ENCODE data around the gene PSEN2. TPM values are rescaled to one million over a fixed set of nuclear protein-coding genes. Genes with fewer than 3 reads are reported as not detected.

Gene PSEN2
- total and polyA plus RNA-seq, 9 of the 15 experiments (the other 6 are each of a cell fraction or from before 2014, with no cell fraction given): 2.3 to 21.5 (median 13.7) TPM

GRCh38 chr1:226868726-226869125, 1.7 kb upstream of the PSEN2 start:
- BruUV-seq (replicated peaks): no TSS peak

More at GRCh38 chr1:226868726-226869125, 1.7 kb upstream of the PSEN2 start:
- Histone ChIP-seq H3K27me3 (ENCODE audit: control insufficient read depth in 2 of 2, insufficient read depth in 2 of 2, low read length in 2 of 2) (peaks cover 11 to 14% of the 10 kb centered on the region in 2 experiments; a peak in 4 of 5 replicates), H2AFZ (ENCODE audit: low read depth, low read length) (no peak overlapping the region), H3K4me2 (ENCODE audit: insufficient read depth, low read length) (no peak overlapping the region), H4K20me1 (replicated peaks; ENCODE audit: control insufficient read depth, insufficient read depth, low read length) (no peaks in the 10 kb centered on the region), H3K79me2 (ENCODE audit: control insufficient read depth, insufficient read depth, low read length) (peaks cover 9% of the 10 kb centered on the region; the same call in 2 of the 3 replicates), H3K27ac (ENCODE audit: extremely low read depth, low read depth, low read length) (no peak overlapping the region), H3K4me3 (no peak overlapping the region), H3K9ac (ENCODE audit: insufficient read depth in 1 of 2, low read depth in 2 of 2, low read length in 2 of 2) (no peak overlapping the region), H3K9me1 (ENCODE audit: control insufficient read depth, insufficient read depth, low read length) (no peaks in the 10 kb centered on the region), H3K4me1 (replicated peaks in 1 of 2; ENCODE audit: control insufficient read depth in 2 of 2, insufficient read depth in 2 of 2, low read length in 2 of 2) (peaks cover 15 to 22% of the 10 kb centered on the region in 2 experiments), H3K9me3 (replicated peaks; ENCODE audit: control insufficient read depth, insufficient read depth, low read depth, low read length) (no peaks in the 10 kb centered on the region), H3K36me3 (ENCODE audit: control insufficient read depth, insufficient read depth, low read length) (no peaks in the 10 kb centered on the region)
- ChIA-PET POLR2A (no interaction called here), CTCF (ENCODE audit: low intra/inter-chr PET ratio) (no interaction called here)
- TF ChIP-seq ZNF518B (CRISPR knock-in tag; IDR thresholded peaks at IDR 0.05) (no peak), ZBTB17 (CRISPR knock-in tag; IDR thresholded peaks at IDR 0.05) (no peak), RBM34 (IDR thresholded peaks at IDR 0.05; ENCODE audit: borderline replicate concordance, insufficient read depth, low read length) (no peak), RFX7 (CRISPR knock-in tag; IDR thresholded peaks at IDR 0.05) (no peak), ZNF239 (CRISPR knock-in tag; IDR thresholded peaks at IDR 0.05) (no peak)
- DNase-seq (ENCODE audit: extremely low read depth in 1 of 4, low spot score in 3 of 4) (no peak), ATAC-seq (no peak), FAIRE-seq (no peak)
- 95% methylated on average over 1 of the region's 1 CpG for WGBS (ENCODE audit: insufficient coverage, low coverage, missing lambda C conversion rate)
- intact Hi-C loops (cut with micrococcal nuclease): no loop called here
- in situ Hi-C loops (cut with MboI): no loop called here
